ENCODE data around the gene CCDC91. TPM values are rescaled to one million over a fixed set of nuclear protein-coding genes. Genes with fewer than 3 reads are reported as not detected.

Gene CCDC91
- total RNA-seq, 1 donor from 2014 or later = 23.2 TPM

GRCh38 chr12:28173440-28173839 lies 16.8 kb upstream of the CCDC91 start:
- H3K36me3 Mint-ChIP-seq = peaks cover 4% of the 10 kb centered on the region
- no peak for TF ChIP-seq CTCF (conservative IDR thresholded peaks at IDR 0.05)
- H3K27ac Mint-ChIP-seq = no peak overlapping the region
- no peak for DNase-seq (ENCODE audit: extremely low spot score, unreplicated experiment)
- H3K9me3 Mint-ChIP-seq = no peaks in the 10 kb centered on the region
- no peak overlapping the region for H3K4me3 Mint-ChIP-seq
- no peaks in the 10 kb centered on the region for H3K4me1 Mint-ChIP-seq (ENCODE audit: unreplicated experiment)
- no peaks in the 10 kb centered on the region for H3K27me3 Mint-ChIP-seq

GRCh38 chr12:28175098-28175589 lies 15.1 kb upstream of the CCDC91 start:
- no peak overlapping the region for H3K4me3 Mint-ChIP-seq

GRCh38 chr12:28176295-28176694 lies 14.0 kb upstream of the CCDC91 start:
- Mint-ChIP-seq H3K9me3 (no peaks in the 10 kb centered on the region), H3K36me3 (peaks cover 4% of the 10 kb centered on the region), H3K27me3 (no peaks in the 10 kb centered on the region), H3K4me1 (ENCODE audit: unreplicated experiment) (no peaks in the 10 kb centered on the region), H3K27ac (no peak overlapping the region), H3K4me3 (no peak overlapping the region)
- no peak for DNase-seq (ENCODE audit: extremely low spot score, unreplicated experiment)
- no peak for TF ChIP-seq CTCF (conservative IDR thresholded peaks at IDR 0.05)

More at GRCh38 chr12:28175098-28175589, 15.1 kb upstream of the CCDC91 start:
- TF ChIP-seq CTCF (conservative IDR thresholded peaks at IDR 0.05) = no peak
- no peak for DNase-seq (ENCODE audit: extremely low spot score, unreplicated experiment)
- H3K27ac Mint-ChIP-seq = no peak overlapping the region
- H3K27me3 Mint-ChIP-seq = no peaks in the 10 kb centered on the region
- H3K4me1 Mint-ChIP-seq (ENCODE audit: unreplicated experiment) = no peaks in the 10 kb centered on the region
- no peaks in the 10 kb centered on the region for H3K9me3 Mint-ChIP-seq
- H3K36me3 Mint-ChIP-seq = peaks cover 4% of the 10 kb centered on the region

GRCh38 chr12:28177461-28177860 lies 12.8 kb upstream of the CCDC91 start:
- no peaks in the 10 kb centered on the region for H3K9me3 Mint-ChIP-seq
- H3K27ac Mint-ChIP-seq = no peak overlapping the region
- H3K36me3 Mint-ChIP-seq = peaks cover 4% of the 10 kb centered on the region
- H3K27me3 Mint-ChIP-seq = no peaks in the 10 kb centered on the region
- DNase-seq (ENCODE audit: extremely low spot score, unreplicated experiment) = no peak
- no peaks in the 10 kb centered on the region for H3K4me1 Mint-ChIP-seq (ENCODE audit: unreplicated experiment)
- no peak for TF ChIP-seq CTCF (conservative IDR thresholded peaks at IDR 0.05)
- H3K4me3 Mint-ChIP-seq = no peak overlapping the region

- TF ChIP-seq CTCF (conservative IDR thresholded peaks at IDR 0.05) = no peak
- no peak for DNase-seq (ENCODE audit: extremely low spot score, unreplicated experiment)
- Mint-ChIP-seq H3K36me3 (peaks cover 4% of the 10 kb centered on the region), H3K4me1 (ENCODE audit: unreplicated experiment) (no peaks in the 10 kb centered on the region), H3K27ac (no peak overlapping the region), H3K9me3 (no peaks in the 10 kb centered on the region), H3K27me3 (no peaks in the 10 kb centered on the region), H3K4me3 (no peak overlapping the region)
Observed at GRCh38 chr12:28177905-28178304, 12.4 kb upstream of the CCDC91 start.

- Mint-ChIP-seq H3K4me3 (no peak overlapping the region), H3K36me3 (peaks cover 4% of the 10 kb centered on the region), H3K4me1 (ENCODE audit: unreplicated experiment) (no peaks in the 10 kb centered on the region), H3K27me3 (no peaks in the 10 kb centered on the region), H3K27ac (no peak overlapping the region), H3K9me3 (no peaks in the 10 kb centered on the region)
- DNase-seq (ENCODE audit: extremely low spot score, unreplicated experiment) = no peak
- no peak for TF ChIP-seq CTCF (conservative IDR thresholded peaks at IDR 0.05)
Observed at GRCh38 chr12:28178775-28179174, 11.5 kb upstream of the CCDC91 start.

All from type B pancreatic cell (in vitro differentiated cells).